GM21723 (cell line): Measurements from ENCODE around the gene CBLC.
"Not testable (repeated sequence)": the region's sequence is repeated elsewhere in the genome, so short reads cannot be mapped to it uniquely, and the experiment has no call there.

Experiments
- ATAC-seq: cut with Tn5 transposase; IDR thresholded peaks from one replicate; pipeline ENCODE4 v1.9.1; 2021; ENCODE audit warnings: mild to moderate bottlenecking, moderate library complexity; ENCODE audit not compliant: unreplicated experiment

CBLC gene

GRCh38 chr19:44817725-44818465 is 40.2 kb downstream of the CBLC start:
- ATAC-seq: no peak

DNA sequence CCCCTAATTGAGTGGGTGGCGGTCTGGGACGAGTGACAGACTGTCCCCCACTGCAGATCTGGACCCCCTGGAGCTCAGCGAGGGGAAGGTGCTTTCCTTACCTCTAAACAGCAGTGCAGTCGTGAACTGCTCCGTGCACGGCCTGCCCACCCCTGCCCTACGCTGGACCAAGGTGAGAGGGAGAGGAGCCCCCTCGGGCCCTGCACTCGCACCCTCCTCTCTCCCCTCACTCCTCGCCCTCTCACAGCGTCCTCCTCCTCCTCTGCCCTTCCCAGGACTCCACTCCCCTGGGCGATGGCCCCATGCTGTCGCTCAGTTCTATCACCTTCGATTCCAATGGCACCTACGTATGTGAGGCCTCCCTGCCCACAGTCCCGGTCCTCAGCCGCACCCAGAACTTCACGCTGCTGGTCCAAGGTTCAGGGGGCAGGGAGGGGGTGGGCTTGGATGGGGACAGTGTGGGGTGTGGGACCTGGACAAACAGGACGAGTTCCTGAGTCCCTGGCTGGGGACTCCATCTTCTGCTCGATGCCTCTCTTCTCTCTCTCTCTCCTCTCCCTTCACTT is 40.9 kb downstream of the CBLC start:
- ATAC-seq: no peak

GRCh38 chr19:44819246-44819832 is 41.6 kb downstream of the CBLC start:
- ATAC-seq: no peak

GRCh38 chr19:44820648-44821609 is 43.2 kb downstream of the CBLC start:
- ATAC-seq: no peak

DNA sequence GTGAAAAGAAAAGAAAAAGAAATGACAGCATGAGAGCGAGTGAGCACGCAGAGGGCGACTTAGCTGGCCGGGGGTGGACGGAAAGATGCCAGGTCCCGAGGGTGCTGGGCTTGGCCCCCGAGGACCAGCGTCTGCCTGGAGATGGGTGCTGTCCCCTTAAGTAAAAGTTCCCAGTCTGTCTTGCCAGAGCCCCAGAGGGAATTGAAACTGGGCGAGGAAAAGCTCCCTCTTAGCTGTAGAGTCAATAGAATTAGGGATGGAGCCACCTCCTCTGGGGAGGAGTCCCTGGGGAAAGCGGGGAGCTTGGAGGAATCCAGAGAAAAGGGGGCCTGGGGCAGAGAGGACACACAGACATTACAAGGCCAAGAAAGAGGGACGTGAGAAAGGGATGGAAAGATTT is 44.5 kb downstream of the CBLC start:
- no peak for ATAC-seq

- ATAC-seq: no peak
These were observed 45.1 kb downstream of the CBLC start for GRCh38 chr19:44822670-44823372.

- no peak for ATAC-seq
These were observed 45.6 kb downstream of the CBLC start for GRCh38 chr19:44823373-44823698.

DNA sequence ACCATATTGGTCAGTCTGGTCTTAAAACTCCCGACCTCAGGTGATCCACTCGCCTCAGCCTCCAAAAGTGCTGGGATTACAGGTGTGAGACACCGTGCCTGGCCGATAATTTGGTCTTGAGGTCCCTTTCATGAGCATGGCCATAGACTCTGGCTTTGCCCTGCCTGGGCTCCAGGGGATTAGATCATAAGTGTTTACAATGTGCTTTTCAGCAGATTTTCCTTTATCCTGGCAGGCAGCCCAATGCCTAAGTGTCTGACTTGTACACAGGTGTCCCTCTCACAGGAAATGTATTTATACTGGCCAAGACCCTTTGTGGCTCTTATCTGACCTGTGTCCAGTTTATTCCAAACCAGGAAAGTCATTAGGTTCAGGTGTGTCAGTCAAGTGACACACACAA is 47.1 kb downstream of the CBLC start:
- ATAC-seq: no peak

DNA sequence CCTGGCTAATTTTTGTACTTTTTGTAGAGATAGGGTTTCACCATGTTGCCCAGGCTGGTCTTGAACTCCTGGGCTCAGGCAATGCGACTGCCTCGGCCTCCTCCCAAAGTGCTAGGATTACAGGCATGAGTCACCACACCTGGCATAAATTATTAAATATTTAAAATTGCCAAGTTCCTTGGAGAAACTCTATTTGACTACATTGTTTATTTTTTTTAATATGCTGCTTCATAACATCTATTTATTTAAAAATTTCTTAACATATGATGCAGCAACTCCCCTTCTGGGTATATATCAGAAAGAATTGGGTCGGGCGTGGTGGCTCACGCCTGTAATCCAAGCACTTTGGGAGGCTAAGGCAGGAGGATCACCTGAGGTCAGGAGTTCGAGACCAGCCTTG is 55.2 kb downstream of the CBLC start:
- ATAC-seq: not testable (repeated sequence)

DNA sequence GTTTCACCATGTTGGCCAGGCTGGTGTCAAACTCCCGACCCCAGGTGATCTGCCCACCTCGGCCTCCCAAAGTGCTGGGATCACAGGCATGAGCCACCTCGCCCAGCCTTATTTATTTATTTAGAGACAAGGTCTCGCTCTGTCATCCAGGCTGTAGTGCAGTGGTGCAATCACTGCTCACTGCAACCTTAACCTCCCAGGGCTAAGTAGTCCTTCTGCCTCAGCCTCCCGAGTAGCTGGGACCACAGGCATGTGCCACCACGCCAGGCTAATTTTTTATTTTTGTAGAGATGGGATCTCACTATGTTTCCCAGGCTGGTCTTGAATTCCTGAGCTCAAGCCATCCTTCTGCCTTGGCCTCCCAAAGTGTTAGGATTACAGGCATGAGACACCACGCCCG is 56.7 kb downstream of the CBLC start:
- ATAC-seq: not testable (repeated sequence)

DNA sequence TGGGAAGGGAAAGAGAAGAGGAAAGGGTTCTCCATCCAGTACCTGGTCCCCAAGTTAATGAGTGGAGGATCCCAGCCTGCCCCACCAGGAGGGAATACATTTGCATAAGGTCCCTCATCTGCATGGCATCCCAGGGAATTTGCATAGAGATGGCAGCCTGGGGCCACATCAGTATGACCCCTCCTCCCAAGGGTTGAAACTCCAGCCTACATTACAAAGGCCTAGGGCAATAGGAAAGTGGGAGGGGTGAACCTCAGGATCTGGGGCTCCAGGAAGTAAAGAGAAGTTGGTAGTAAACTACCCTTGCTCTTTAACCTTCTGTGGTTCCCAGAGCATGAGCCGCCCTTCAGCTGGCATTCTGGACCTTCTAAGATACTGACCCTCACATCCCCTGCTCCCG is 61.6 kb downstream of the CBLC start:
- ATAC-seq: no peak

DNA sequence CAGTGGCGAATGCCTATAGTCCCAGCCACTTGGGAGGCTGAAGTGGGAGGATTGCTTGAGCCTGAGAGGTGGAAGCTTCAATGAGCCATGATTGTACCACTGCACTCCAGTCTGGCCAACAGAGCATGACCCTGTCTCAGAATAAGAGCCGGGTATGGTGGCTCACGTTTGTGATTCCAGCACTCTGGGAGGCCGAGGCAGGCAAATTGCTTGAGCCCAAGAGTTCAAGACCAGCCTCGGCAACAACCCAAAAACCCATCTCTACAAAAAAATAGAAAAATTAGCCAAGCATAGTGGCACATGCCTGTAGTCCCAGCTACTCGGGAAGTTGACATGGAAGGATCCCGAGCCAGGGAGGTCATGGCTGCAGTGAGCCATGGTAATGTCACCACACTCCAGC is 63.1 kb downstream of the CBLC start:
- no peak for ATAC-seq

GRCh38 chr19:44841231-44841630 is 63.5 kb downstream of the CBLC start:
- no peak for ATAC-seq

- ATAC-seq: no peak
These were observed 67.6 kb downstream of the CBLC start for GRCh38 chr19:44845286-44845611.

DNA sequence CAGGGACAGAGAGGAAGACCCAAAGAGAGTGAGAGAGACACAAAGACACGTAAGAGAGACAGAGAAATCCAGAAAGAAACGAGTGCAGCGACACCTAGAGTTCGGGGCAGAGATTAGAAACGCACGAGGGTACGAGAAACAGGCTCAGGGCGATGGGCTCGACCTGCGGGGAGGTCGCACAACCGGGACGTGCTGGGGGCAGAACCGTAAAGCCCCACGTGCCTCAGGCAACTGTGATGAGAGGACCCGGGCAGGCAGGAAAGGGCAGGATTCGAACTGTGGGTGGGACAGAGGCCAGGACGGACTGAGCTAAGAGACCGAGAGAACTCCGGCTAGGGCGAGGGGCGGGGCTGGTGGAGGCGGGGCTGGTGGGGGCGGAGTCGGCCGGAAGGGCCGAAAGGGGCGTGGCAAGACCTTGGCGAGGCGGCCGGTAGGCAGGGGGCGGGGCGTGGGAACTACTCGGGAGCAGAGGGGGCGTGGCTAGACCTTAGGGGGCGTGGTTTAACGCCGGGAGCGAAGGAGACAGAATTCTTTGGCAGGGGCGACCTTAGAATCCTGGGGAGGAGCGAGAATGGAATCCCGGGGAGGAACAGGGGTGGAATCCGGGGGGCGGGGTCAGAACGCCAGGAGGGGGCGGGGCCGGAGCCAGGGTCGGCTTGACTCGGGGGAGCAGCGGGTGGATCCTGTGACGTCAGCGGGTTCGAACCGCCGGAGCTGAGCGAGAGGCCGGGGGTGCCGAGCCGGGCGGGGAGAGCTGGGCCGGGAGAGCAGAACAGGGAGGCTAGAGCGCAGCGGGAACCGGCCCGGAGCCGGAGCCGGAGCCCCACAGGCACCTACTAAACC is 68.1 kb downstream of the CBLC start, which contains the start of gene NECTIN2:
NECTIN2 (plus strand) TSS at position 686 of the 843 bp plus-strand sequence. CDS start 229 bp downstream, outside the sequence.
- ATAC-seq: no peak

DNA sequence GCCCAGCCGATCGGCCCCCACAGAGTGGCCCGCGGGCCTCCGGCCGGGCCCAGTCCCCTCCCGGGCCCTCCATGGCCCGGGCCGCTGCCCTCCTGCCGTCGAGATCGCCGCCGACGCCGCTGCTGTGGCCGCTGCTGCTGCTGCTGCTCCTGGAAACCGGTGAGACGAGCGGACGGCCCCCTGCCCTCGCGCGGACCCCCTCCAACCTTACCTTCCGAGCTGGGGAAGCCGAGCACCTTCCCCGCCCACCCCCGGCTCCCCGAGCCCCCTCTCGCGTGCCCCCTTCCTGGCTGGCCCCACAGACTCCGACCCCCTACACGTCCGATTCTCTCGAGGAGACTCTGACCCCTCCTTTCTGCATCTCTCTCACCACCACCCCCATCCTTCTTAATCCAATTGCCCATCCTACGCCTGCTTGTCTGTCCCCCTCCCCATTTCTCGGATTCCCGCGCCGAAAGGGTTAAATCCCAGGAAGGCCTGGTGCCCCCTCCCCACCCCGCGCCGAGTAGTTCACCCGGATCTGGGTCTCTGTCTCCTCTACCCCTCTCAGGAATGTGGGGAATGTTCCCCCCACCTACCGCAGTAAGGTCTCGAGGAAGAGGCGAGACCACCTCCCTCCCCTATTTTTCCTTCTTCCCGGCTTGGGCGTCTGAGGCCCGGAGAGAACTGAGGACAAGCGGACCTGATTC is 68.9 kb downstream of the CBLC start:
- ATAC-seq: no peak

DNA sequence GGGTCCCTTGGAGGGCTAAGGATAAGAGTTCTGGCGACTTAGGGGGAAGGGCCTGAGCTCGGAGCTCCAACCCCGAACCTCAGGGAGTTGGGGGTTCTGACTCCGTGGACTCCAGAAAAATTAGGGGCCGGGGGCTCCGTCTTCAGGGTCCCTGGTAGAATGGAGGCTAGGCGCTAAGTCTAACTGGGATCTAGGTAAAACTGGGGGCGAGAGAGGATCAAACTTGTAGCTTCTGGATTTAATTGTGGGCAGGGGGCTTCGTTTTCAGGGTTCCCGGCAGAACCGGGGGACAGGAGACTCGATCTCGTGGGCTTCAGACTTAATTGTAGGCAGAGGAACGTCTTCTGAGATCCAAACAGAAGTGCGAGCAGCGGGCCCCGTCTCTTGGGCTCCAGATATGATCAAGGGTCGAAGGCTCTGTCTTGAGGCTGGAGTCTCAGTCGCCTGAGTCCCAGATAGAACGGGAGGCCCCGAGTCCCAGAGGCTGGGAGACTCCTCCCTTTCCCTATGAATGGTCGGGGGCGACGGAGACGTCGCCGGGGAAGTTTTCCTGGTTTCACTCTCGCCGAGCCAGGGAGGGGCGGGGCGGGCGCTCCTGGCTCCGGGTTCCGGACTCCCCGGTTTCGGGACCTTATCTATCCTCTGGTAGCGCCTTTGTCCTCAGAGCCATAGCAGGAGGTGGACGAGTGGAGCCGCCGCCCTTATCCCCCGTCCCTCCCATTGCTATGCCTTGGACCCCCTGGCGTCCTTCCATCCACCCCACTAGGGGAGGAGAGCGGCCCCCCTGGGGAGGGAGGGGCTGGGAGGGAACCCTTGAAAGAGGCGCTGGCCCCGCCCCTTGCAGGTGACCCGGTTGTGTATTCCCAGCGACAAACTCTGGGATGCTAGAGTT is 69.7 kb downstream of the CBLC start:
- no peak for ATAC-seq

DNA sequence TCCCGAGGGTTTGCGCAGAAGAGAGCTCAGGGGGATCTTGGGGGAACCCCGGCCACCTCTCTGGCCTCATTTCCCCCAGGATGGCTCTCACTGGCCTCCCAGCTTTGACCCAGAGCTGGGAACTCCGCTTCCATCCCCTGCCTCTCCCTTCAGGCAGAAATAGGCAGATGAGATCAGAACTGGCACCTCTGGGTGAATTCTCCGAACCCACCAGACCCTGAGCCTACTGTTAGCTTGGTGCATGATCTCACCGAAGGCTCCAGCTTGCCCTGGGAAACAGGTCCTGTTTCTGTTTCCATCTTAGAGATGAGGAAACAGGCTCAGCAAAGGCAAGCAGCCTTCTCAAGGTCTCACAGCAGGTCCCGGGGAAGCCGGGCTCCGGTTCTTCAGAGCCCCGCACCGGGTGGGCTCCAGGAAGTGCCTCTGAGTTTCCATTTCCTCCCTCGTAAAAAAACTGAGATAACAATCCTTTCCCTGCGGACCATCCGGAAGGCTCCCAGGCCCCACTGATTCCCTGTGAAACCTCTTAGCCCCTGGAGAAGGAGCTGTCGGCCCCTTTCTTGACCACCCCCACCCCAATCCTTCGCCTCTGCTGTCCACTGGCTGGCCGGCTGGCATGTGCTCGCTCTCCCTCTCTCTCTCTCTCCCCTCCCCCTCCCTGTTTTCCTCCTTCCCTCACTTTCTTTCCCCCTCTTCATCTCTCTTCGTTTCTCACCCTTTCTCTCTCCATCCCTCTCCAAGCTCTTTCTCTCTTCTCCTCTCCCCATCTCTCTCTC is 70.5 kb downstream of the CBLC start:
- no peak for ATAC-seq
